GM12873 (cell line): ENCODE data around the gene DPYSL5.

Source experiments
- CTCF ChIP-seq: IDR thresholded peaks from 2 replicates; pipeline ENCODE4 v1.5.1; 2012; ENCODE audit warnings: low read depth, mild to moderate bottlenecking, moderate library complexity, low read length, control low read depth; ENCODE audit not compliant: insufficient read depth; ENCODE audit errors: missing control alignments

DPYSL5 gene

GRCh38 chr2:26852405-26853306, 4.7 kb downstream of the DPYSL5 start:
- TF ChIP-seq CTCF: no peak

- no peak for TF ChIP-seq CTCF
Observed at GRCh38 chr2:26853751-26854150, 5.8 kb downstream of the DPYSL5 start.

GRCh38 chr2:26854283-26854827, 6.4 kb downstream of the DPYSL5 start:
- TF ChIP-seq CTCF: no peak

GRCh38 chr2:26855466-26855865, 7.5 kb downstream of the DPYSL5 start:
- TF ChIP-seq CTCF: no peak

- TF ChIP-seq CTCF: no peak
Observed at GRCh38 chr2:26859622-26860021, 11.7 kb downstream of the DPYSL5 start.

- TF ChIP-seq CTCF: no peak
Observed at GRCh38 chr2:26860211-26860850, 12.4 kb downstream of the DPYSL5 start.

- TF ChIP-seq CTCF: no peak
Observed at GRCh38 chr2:26861610-26862224, 13.8 kb downstream of the DPYSL5 start.
